ENCODE measurements around the gene LYSMD2. TPM values are rescaled to one million over a fixed set of nuclear protein-coding genes. Genes with fewer than 3 reads are reported as not detected.

Gene LYSMD2
- total RNA-seq, 4 donors from 2014 or later, result 8.9 to 18.0 (median 13.8) TPM

DNA sequence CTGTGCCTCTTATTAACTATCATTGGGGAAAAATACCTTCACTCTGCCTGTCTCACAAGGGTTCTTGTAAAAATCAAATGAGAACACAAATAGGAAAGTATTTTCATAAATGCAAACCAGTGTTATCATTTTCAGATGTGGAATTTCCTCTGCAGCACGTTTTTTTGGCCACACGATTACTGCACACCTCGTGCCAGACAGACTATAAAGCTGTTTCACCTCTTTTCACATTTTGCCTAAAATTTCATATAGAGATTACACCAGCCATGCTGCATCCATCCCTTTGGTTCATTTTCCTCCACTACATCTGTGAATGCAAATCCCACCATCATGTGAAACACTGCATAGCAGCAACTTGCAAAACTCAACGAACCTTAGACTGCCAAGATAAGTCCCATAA is 12.7 kb upstream of the LYSMD2 start:
- Histone ChIP-seq H3K4me1 (peaks cover 9 to 10% of the 10 kb centered on the region in 2 donors), H3K9me3 (no peaks in the 10 kb centered on the region), H3K27me3 (no peaks in the 10 kb centered on the region), H3K27ac (no peak overlapping the region), H3K4me3 (replicated peaks in 1 of 3) (no peak overlapping the region), H3K36me3 (no peaks in the 10 kb centered on the region)
- no peak for DNase-seq
- TF ChIP-seq, protein P1, sequence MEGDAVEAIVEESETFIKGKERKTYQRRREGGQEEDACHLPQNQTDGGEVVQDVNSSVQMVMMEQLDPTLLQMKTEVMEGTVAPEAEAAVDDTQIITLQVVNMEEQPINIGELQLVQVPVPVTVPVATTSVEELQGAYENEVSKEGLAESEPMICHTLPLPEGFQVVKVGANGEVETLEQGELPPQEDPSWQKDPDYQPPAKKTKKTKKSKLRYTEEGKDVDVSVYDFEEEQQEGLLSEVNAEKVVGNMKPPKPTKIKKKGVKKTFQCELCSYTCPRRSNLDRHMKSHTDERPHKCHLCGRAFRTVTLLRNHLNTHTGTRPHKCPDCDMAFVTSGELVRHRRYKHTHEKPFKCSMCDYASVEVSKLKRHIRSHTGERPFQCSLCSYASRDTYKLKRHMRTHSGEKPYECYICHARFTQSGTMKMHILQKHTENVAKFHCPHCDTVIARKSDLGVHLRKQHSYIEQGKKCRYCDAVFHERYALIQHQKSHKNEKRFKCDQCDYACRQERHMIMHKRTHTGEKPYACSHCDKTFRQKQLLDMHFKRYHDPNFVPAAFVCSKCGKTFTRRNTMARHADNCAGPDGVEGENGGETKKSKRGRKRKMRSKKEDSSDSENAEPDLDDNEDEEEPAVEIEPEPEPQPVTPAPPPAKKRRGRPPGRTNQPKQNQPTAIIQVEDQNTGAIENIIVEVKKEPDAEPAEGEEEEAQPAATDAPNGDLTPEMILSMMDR (IDR thresholded peaks at IDR 0.05), result no peak
- TF ChIP-seq POLR2A (IDR thresholded peaks at IDR 0.05), result no peak
- intact Hi-C loops (cut with DNase I), result no loop called here
- 74 to 80% methylated on average over 4 of the region's 4 CpGs for WGBS, 2 donors

DNA sequence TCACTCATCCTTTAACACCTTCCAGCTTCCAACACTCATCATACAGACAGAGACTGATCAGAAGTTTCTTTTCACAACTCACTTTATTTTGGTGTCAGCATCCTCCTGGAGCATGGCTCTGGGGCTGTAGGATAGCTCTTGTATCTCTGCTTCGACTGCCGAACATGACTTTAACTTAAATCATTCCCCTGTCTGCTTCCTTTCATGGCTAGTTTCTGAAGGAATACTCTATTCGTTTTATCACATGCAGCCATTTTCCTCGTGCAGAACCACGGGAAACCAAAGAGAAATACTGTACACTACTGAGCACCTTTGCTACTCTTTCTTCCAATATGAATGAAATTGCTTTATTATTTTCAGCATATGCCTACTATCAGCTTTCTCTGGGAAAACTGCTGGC is 11.9 kb upstream of the LYSMD2 start:
- no peak overlapping the region for H3K4me3 ChIP-seq (replicated peaks in 1 of 3)
- H3K36me3 ChIP-seq, result no peaks in the 10 kb centered on the region
- no peak overlapping the region for H3K27ac ChIP-seq
- DNase-seq, result no peak
- no peaks in the 10 kb centered on the region for H3K9me3 ChIP-seq
- H3K27me3 ChIP-seq, result no peaks in the 10 kb centered on the region
- H3K4me1 ChIP-seq, result peaks cover 9 to 10% of the 10 kb centered on the region in 2 donors
- TF ChIP-seq, protein P1 (IDR thresholded peaks at IDR 0.05), result no peak
- no peak for TF ChIP-seq POLR2A (IDR thresholded peaks at IDR 0.05)
- intact Hi-C loops (cut with DNase I), result no loop called here
- 84% methylated on average over 5 of the region's 5 CpGs for WGBS, 2 donors

GRCh38 chr15:51739061-51739712 is 1.7 kb upstream of the LYSMD2 start:
- TF ChIP-seq, protein P1 (IDR thresholded peaks at IDR 0.05), result no peak
- no peak for TF ChIP-seq POLR2A (IDR thresholded peaks at IDR 0.05)
- no peaks in the 10 kb centered on the region for H3K36me3 ChIP-seq
- no peaks in the 10 kb centered on the region for H3K9me3 ChIP-seq
- peaks cover 7 to 9% of the 10 kb centered on the region in 2 donors for H3K4me1 ChIP-seq
- no peak overlapping the region for H3K4me3 ChIP-seq (replicated peaks in 1 of 3)
- WGBS, 2 donors, result 98% methylated on average over 2 of the region's 2 CpGs
- H3K27ac ChIP-seq, result no peak overlapping the region
- no peak for DNase-seq
- intact Hi-C loops (cut with DNase I), result no loop called here
- no peaks in the 10 kb centered on the region for H3K27me3 ChIP-seq

- intact Hi-C loops (cut with DNase I), result no loop called here
- WGBS, 2 donors, result 70 to 86% methylated on average over 2 of the region's 2 CpGs
- Histone ChIP-seq H3K4me3 (replicated peaks in 1 of 3) (no peak overlapping the region), H3K36me3 (no peaks in the 10 kb centered on the region), H3K9me3 (no peaks in the 10 kb centered on the region), H3K4me1 (peaks cover 7 to 9% of the 10 kb centered on the region in 2 donors), H3K27ac (peak overlapping the region in 1 of 3 donors; percentile 82), H3K27me3 (no peaks in the 10 kb centered on the region)
- TF ChIP-seq, protein P1 (IDR thresholded peaks at IDR 0.05), result no peak
- no peak for TF ChIP-seq POLR2A (IDR thresholded peaks at IDR 0.05)
- no peak for DNase-seq
Observed at GRCh38 chr15:51738553-51738952, 1.1 kb upstream of the LYSMD2 start.

- Histone ChIP-seq H3K36me3 (no peaks in the 10 kb centered on the region), H3K27ac (peak overlapping the region; percentile 30 to 82 (median 64)), H3K4me3 (replicated peaks in 1 of 3) (peak overlapping the region; percentile 34 to 47 (median 41)), H3K27me3 (no peaks in the 10 kb centered on the region), H3K9me3 (no peaks in the 10 kb centered on the region), H3K4me1 (peaks cover 9 to 14% of the 10 kb centered on the region in 2 donors)
- DNase-seq, result peak; percentile 27 to 38
- TF ChIP-seq, protein P1 (IDR thresholded peaks at IDR 0.05), result no peak
- TF ChIP-seq POLR2A (IDR thresholded peaks at IDR 0.05), result no peak
- WGBS, 2 donors, result 41 to 42% methylated on average over 5 to 6 of the region's 69 CpGs
- intact Hi-C loops (cut with DNase I), result no loop called here
Observed at GRCh38 chr15:51736751-51737521, 519 bp downstream of the LYSMD2 start.

Measured in thyroid gland (tissue), 4 donors.